GF-D8 (cell line): ENCODE measurements around the gene ZNF48.

Experiments used
- DNase-seq: peaks from one replicate; lab custom pipeline; 2025; lab: John Stamatoyannopoulos, UW

The ZNF48 gene

DNA sequence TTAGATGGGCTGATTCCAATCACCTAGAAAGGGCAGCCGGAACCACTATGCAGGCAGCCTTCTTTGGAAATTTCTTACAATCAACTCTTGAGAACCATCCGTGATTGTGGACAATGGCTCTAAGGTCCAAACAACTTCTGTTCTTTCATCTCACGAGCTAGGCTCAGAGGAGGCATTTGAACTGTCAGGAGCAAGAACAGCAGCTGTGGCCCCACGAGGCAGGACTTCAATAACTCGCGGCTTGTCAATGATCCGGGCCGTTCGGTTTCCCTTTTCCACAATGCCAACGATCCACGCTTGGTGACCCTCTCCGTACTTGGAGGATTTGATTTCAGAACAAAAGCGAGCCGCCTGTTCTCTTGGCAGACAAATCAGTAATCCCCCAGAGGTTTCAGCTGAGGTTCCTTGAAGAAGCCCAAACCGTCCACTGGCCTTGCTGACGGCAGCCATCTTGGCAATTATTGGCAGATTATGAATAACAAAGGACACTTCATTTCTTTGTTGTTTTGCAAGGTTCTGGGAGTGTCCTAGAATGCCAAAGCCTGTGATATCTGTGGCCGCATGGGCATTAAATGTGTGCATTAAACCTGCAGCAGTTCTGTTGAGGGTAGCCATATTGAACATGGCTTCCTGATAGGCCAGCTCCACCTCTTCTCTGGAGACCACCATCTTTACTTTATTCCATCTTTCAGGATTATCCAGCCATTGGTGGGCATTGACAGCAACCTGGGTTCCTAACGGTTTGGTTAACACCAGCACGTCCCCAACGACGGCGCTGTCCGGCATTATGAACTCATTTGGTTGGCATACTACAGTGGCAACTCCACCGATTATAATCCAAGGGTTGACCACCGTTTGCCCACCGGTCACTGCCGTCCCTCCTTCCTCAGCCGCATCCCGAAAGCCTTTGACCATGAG is 49.3 kb downstream of the ZNF48 start:
- DNase-seq = no peak

DNA sequence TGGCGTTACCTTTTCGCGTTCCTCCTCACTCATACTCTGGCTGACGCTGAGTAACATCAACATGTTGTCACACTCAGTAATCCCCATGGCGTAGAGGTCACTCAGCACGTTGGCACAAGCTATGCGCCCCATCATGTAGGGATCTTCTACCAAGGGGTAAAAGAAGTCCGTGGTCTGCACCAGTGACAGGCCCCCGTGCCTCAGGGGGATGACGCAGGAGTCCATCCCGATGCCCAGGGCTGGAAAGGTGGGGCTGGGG is 49.9 kb downstream of the ZNF48 start:
- DNase-seq = no peak

DNA sequence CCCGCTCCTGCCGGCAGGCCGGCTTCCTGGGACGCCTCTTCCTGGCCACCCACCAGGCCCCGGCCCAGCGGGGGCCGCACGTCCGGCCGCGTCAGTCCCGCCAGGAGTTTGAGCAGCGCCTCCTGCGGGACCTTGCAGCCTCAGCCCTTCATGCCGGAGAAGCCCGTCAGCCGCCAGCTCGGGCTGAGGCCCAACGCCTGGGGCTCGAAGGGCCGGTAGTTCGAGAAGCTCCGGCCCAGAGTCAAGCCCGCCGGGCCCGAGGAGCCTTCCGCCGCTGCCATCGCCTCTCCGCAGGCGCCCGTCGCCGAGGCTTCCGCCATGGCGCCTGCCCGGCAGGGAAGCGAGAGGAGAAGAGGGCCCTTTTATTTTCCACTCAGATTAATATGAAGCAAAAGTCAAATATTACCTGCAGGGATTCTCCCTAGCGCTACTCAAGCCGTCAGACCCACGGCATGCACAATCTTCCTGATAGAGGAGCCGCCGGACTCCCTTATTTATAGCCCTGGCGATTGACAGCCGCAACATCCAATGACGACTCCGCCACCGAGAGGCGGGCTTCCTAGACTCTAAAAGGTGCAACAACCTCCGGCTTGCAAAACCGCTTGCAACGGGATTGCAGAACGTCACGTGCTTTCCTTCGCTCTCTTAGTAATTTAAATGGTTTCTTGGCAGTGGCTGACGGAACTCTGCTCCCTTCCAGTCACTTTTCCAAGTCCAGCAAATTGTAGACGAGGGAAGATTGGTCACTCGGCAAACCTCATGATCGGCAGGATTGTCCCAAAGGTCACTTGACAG is 50.4 kb downstream of the ZNF48 start, which contains the start of gene SEPHS2:
SEPHS2 (minus strand) TSS at position 467 of the 795 bp plus-strand sequence; CDS start at position 320, 147 bp downstream.
- peak; percentile 94 for DNase-seq

DNA sequence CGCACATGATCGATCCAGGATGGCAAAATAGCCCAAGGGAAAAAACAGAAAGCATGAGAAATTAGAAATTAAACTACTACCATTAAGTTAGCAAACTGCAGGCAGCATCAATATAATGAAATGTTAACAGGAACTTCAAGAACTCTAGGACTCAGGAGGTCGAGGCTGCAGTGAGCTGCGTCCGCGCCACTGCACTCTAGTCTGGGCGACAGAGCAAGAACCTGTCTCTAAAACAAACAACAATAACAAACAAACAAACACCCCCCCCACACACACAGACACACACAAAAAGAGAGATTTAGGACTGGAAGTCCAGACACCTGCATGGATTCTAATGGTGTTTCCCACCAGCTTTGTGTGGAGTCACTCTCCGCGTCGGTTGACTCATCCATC is 51.0 kb downstream of the ZNF48 start:
- no peak for DNase-seq

DNA sequence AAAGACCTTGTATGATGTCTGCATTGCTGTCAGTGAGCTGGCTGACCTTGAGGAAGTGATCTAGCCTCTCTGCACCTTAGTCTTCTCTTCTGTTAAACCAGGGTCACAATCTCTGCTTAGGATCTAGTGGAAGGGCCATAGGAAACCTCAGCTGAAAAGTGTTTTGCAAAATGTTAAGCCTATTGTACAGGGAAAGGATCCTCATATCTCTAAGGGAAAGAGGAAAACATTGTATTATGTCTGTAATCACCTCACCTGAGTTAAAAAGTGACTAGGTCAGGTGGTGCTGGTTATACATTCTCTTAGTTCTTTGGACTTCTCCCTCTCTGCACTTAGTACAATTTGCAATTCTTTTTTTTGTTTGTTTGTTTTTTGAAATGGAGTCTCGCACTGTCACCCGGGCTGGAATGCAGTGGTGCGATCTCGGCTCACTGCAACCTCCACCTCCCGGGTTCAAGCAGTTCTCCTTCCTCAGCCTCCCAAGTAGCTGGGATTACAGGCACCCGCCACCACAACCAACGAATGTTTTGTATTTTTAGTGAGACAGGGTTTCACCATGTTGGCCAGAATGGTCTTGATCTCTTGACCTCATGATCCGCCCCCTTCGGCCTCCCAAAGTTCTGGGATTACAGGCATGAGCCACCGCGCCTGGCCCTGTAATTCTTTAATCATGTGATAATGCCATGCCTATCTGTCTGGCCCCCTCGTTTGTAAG is 52.4 kb downstream of the ZNF48 start:
- DNase-seq = no peak

DNA sequence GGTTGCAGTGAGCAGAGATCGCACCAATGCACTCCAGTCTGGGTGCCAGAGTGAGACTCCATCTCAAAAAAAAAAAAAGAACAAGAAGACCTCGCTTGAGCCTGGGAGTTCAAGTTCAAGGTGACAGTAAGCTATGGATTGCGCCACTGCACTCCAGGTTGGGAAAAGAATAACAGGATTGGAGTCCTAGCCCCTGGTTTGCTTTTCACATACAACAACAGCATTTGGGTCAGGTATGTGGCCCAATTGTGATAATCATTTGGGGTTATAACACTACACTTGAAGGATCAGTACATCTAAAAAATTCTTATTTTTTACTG is 53.9 kb downstream of the ZNF48 start:
- no peak for DNase-seq
